Measurements from ENCODE around the gene PAX3. TPM values are rescaled to one million over a fixed set of nuclear protein-coding genes. Genes with fewer than 3 reads are reported as not detected.

The PAX3 gene
- total and polyA plus RNA-seq, 9 of the 15 experiments (the other 6 are each of a cell fraction or from before 2014, with no cell fraction given): not detected

GRCh38 chr2:222249444-222249843 is 49.4 kb downstream of the PAX3 start:
- Histone ChIP-seq H3K4me3 (no peak overlapping the region), H3K9me3 (replicated peaks; ENCODE audit: control insufficient read depth, insufficient read depth, low read depth, low read length) (no peaks in the 10 kb centered on the region), H2AFZ (ENCODE audit: low read depth, low read length) (no peak overlapping the region), H3K27me3 (ENCODE audit: control insufficient read depth in 2 of 2, insufficient read depth in 2 of 2, low read length in 2 of 2) (no peaks in the 10 kb centered on the region), H3K9me1 (ENCODE audit: control insufficient read depth, insufficient read depth, low read length) (no peaks in the 10 kb centered on the region), H3K9ac (ENCODE audit: insufficient read depth in 1 of 2, low read depth in 2 of 2, low read length in 2 of 2) (no peak overlapping the region), H3K27ac (ENCODE audit: extremely low read depth, low read depth, low read length) (no peak overlapping the region), H4K20me1 (replicated peaks; ENCODE audit: control insufficient read depth, insufficient read depth, low read length) (no peaks in the 10 kb centered on the region), H3K36me3 (ENCODE audit: control insufficient read depth, insufficient read depth, low read length) (no peaks in the 10 kb centered on the region), H3K4me2 (ENCODE audit: insufficient read depth, low read length) (no peak overlapping the region), H3K79me2 (ENCODE audit: control insufficient read depth, insufficient read depth, low read length) (no peaks in the 10 kb centered on the region), H3K4me1 (replicated peaks in 1 of 2; ENCODE audit: control insufficient read depth in 2 of 2, insufficient read depth in 2 of 2, low read length in 2 of 2) (no peaks in the 10 kb centered on the region)
- ChIA-PET POLR2A (no interaction called here), CTCF (ENCODE audit: low intra/inter-chr PET ratio) (no interaction called here)
- 0% methylated on average over 5 of the region's 5 CpGs for WGBS (ENCODE audit: insufficient coverage, low coverage, missing lambda C conversion rate)
- BruUV-seq (replicated peaks): no TSS peak
- DNase-seq (ENCODE audit: extremely low read depth in 1 of 4, low spot score in 3 of 4) (no peak), ATAC-seq (no peak), FAIRE-seq (no peak)
- intact Hi-C loops (cut with micrococcal nuclease): no loop called here
- TF ChIP-seq TFE3 (CRISPR knock-in tag; IDR thresholded peaks at IDR 0.05) (peak; percentile 58), POLR3G (IDR thresholded peaks at IDR 0.05; ENCODE audit: extremely low read depth, insufficient read length, insufficient replicate concordance) (no peak), NFYB (IDR thresholded peaks at IDR 0.05; ENCODE audit: extremely low read depth, insufficient read length) (no peak), BACH1 (tag; IDR thresholded peaks at IDR 0.05) (no peak)
- in situ Hi-C loops (cut with MboI): no loop called here

- Histone ChIP-seq H3K36me3 (ENCODE audit: control insufficient read depth, insufficient read depth, low read length) (no peaks in the 10 kb centered on the region), H3K4me3 (no peak overlapping the region), H3K4me2 (ENCODE audit: insufficient read depth, low read length) (no peak overlapping the region), H3K27me3 (ENCODE audit: control insufficient read depth in 2 of 2, insufficient read depth in 2 of 2, low read length in 2 of 2) (no peaks in the 10 kb centered on the region), H3K9me1 (ENCODE audit: control insufficient read depth, insufficient read depth, low read length) (no peaks in the 10 kb centered on the region), H3K9me3 (replicated peaks; ENCODE audit: control insufficient read depth, insufficient read depth, low read depth, low read length) (no peaks in the 10 kb centered on the region), H3K4me1 (replicated peaks in 1 of 2; ENCODE audit: control insufficient read depth in 2 of 2, insufficient read depth in 2 of 2, low read length in 2 of 2) (no peaks in the 10 kb centered on the region), H3K9ac (ENCODE audit: insufficient read depth in 1 of 2, low read depth in 2 of 2, low read length in 2 of 2) (no peak overlapping the region), H4K20me1 (replicated peaks; ENCODE audit: control insufficient read depth, insufficient read depth, low read length) (no peaks in the 10 kb centered on the region), H3K27ac (ENCODE audit: extremely low read depth, low read depth, low read length) (no peak overlapping the region), H2AFZ (ENCODE audit: low read depth, low read length) (no peak overlapping the region), H3K79me2 (ENCODE audit: control insufficient read depth, insufficient read depth, low read length) (no peaks in the 10 kb centered on the region)
- no TSS peak for BruUV-seq (replicated peaks)
- intact Hi-C loops (cut with micrococcal nuclease): no loop called here
- ChIA-PET CTCF (ENCODE audit: low intra/inter-chr PET ratio) (no interaction called here), POLR2A (no interaction called here)
- TF ChIP-seq ZNF696 (CRISPR knock-in tag; conservative IDR thresholded peaks at IDR 0.05) (no peak), TGIF2 (CRISPR knock-in tag; IDR thresholded peaks at IDR 0.05) (no peak)
- in situ Hi-C loops (cut with MboI): no loop called here
- no peak for DNase-seq (ENCODE audit: extremely low read depth in 1 of 4, low spot score in 3 of 4)
- FAIRE-seq: no peak
- WGBS (ENCODE audit: insufficient coverage, low coverage, missing lambda C conversion rate): 0% methylated on average over 1 of the region's 1 CpG
- no peak for ATAC-seq
These were observed 50.0 kb downstream of the PAX3 start for GRCh38 chr2:222248818-222249217.
